GM18502 (cell line): ENCODE data around the gene TNFRSF12A.
"Not testable (repeated sequence)": the region's sequence is repeated elsewhere in the genome, so short reads cannot be mapped to it uniquely, and the experiment has no call there.

Experiments
- ATAC-seq: cut with Tn5 transposase; IDR thresholded peaks from one replicate; pipeline ENCODE4 v1.9.1; 2021; ENCODE audit warnings: mild to moderate bottlenecking; ENCODE audit not compliant: unreplicated experiment, poor library complexity

The TNFRSF12A gene

DNA sequence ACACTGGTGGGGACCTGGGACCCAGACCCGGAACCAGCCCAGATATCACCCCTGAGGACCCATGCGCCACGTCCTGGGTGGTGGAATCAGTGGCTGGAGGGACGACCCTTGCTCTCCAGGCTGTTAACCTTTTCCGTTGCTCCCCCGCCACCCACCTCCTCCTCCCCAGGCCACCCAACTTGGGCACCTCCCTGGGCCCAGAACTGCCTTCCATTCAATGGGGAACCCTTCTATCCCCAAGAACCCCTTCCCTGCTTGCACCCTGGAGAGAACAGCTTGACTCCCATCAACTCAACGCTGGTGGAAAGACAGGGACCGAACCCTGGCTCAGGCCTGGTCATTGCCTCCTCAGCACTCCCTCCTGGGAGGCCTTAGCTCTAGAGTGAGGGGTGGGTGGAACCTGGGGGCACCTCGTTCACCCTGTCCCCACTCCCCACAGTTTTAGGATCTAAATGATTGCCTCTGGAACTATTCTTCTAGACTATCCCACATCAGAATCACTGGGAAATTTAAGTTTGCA lies 39.6 kb downstream of the TNFRSF12A start:
- no peak for ATAC-seq

DNA sequence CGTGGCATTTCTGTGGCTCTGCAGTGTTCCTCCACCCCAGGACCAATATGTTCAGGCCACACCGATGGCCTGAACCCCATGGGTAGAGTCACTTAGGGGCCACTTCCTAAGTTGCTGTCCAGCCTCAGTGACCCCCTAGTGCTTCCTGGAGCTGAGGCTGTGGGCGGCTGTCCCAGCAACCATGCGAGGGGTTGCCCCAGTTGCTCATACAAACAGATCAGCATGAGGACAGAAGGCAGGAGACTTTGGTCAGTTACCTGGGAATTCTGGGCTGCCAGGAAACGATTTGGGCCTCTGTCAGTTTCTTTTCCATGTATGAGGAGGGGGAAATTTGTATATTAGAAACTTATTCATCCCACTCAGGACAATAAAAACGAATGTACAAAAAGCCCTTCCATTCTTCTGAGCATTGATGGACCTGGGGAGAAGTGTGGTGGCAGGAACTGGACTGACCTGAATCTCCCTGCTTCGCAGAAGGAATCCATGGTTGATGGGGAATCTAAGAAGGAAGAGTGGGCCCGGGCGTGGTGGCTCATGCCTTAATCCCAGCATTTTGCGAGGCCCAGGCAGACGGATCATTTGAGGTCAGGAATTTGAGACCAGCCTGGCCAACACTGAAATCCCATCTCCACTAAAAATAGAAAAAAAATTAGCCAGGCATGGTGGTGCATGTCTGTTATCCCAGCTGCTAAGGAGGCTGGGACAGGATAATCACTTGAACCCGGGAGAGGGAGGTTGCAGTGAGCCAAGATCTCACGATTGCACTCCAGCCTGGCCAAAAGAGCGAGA lies 40.4 kb downstream of the TNFRSF12A start:
- ATAC-seq: no peak

DNA sequence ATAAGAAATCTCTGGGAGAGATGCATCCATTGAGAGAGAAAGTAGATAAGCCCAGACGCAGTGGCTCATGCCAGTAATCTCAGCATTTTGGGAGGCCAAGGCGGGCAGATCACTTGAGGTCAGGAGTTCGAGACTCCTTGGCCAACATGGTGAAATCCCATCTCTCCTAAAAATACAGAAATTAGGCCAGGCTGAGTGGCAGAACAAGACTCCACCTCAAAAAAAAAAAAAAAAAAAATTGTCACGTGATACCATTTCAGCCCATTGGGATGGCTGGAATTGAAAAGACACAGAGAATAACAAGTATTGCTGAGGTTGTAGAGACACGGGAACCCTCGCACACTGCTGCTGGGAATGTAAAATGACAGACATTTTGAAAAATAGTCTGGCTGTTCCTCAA lies 42.4 kb downstream of the TNFRSF12A start:
- no peak for ATAC-seq

DNA sequence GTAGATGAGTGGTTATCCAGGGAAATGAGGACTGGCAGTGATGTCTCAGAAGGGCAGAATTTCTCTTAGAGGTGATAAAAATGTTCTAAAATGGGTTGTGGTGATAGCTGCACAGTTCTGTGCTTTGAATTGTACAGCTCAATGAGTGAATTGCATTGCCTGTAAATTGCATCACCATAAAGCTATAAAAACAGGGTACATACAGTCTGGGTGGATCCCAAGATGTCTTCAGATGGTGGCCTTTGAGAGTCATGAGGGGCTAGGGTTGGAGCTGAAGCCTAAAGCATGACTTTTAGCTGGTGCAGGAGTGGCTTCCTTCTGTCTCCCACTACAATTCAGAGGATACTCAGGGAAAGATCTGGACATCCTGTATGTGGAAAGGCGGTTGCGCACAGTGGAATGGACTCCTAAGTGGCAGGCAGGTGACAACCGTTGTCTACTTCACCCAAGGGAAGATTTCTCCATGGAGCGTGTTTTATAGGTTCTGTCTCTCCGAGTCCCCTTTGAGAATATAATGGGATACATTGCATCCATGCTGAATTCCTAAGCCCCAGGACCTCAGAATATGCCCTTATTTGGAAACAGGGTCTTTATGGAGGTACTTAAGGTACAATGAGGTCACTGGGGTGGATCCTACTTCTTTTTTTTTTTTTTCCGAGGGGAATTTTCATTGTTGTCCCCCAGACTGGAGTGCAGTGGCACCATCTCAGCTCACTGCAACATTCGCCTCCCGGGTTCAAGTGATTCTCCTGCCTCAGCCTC lies 43.6 kb downstream of the TNFRSF12A start:
- ATAC-seq: no peak

DNA sequence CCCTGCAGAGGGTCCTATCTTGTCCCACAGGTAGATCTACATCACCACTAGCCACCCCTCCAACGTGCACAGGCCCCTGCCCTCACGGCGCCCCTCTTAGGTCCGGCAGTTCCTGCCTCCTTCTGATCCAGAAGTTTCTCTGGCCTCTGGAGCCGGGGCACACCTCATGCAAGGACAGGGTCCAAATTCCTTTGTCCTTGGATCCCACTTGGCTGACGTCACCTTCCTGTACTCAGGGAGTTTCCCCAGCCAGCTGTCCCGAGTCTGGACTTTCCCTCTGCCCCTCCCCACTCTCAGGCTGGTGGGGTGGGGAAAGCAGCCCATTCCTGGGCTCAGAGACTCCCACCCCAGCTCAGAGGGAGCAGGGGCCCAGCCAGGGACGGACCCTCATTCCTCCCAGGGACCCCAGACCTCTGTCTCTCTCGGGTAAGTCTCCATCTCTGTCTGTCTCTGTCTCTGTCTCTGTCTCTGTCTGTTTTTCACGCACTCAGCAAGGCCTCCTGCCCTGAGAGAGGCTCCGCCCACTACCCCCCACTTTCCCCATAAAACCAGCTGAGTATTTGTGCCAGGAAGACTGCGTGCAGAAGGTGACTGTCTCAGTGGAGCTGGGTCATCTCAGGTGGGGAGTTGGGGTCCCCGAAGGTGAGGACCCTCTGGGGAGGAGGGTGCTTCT lies 45.0 kb downstream of the TNFRSF12A start, which contains the start of gene IL32:
Gene IL32, plus strand, starts transcription at position 572 of the 673 bp plus-strand sequence. CDS start 172 bp downstream, outside the sequence.
- ATAC-seq: no peak

DNA sequence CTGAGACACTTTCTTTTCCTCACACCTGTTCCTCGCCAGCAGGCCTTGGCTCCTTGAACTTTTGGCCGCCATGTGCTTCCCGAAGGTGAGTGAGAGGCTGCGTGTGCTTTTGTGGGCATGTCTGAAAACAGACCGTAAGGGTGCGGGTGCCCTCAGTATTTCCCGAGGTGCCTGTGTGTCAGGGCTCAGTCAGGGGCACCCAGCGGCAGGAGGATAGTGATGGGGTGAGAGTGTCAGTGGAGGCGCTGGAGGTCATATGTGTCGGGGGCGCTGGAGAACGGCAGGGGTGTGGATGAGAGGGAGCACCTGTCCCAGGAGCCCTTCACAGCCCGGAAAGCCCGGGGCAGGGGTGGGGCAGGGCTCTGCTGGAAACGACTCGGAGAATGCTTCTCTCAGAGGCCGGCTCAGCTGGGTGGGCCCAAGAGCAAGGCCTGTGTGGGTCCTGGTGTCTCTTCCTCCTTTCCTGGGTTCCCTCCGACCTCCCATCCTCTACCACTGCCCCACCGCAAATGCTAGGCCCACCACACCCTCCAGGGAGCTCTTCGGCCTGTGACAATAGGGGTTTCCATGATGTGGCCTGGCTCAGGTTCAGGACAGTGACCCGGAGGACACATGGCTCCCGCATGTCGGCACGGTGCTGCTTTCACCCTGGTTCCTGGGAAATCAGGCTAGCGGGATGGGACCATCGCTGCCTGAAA lies 45.7 kb downstream of the TNFRSF12A start:
- no peak for ATAC-seq

DNA sequence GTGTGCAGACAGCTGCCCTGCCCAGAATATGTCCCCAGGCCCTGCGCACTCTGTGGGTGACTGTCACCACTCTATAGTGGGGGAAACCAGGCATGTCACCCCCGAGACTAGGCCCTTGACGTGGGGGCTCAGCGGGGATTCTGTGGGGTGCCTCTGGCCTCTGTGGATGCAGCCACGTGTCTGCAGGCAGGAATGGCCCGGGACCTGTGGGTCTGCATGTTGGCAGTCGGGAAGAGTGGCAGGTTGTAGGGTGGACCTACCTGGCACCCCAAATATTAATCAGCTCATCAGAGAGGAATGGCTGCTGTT lies 46.2 kb downstream of the TNFRSF12A start:
- no peak for ATAC-seq

DNA sequence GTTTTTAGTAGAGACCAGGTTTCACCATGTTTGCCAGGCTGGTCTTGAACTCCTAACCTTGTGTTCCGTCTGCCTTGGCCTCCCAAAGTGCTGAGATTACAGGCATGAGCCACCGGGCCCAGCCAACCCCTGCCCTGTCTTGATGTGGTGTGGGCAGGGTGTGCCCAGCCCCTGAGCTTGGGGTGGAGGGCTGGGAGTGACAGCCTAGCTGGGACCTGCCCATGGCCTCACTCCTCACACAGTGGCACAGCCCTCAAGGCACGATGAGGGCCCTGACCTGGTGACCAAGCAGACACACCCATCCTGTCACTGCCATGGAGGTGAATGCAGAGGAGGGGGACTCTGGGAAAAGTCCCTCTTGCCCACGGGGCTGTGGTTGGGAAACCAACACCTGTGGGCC lies 48.3 kb downstream of the TNFRSF12A start:
- ATAC-seq: no peak

DNA sequence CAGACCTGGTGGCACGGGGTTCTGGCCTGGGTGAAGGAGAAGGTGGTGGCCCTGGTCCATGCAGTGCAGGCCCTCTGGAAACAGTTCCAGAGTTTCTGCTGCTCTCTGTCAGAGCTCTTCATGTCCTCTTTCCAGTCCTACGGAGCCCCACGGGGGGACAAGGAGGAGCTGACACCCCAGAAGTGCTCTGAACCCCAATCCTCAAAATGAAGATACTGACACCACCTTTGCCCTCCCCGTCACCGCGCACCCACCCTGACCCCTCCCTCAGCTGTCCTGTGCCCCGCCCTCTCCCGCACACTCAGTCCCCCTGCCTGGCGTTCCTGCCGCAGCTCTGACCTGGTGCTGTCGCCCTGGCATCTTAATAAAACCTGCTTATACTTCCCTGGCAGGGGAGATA lies 49.0 kb downstream of the TNFRSF12A start:
- ATAC-seq: not testable (repeated sequence)

DNA sequence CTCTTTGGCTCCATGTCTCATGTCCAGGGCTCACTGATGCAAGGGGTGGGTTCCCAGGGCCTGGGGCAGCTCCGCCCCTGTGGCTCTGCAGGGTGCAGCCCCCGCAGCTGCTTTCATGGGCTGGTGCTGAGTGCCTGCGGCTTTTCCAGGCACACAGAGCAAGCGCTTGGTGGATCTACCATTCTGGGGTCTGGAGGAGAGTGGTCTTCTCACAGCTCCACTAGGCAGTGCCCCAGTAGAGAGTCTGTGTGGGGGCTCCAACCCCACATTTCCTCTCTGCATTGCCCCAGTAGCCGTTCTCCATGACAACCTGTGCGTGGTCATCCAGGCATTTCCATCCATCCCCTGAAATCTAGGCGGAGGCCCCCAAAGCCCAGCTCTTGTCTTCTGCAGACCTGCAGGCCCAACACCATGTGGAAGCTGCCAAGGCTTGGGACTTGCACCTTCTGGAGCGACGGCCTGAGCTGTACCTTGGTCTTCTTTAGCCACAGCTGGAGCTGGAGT lies 50.5 kb downstream of the TNFRSF12A start:
- ATAC-seq: no peak

DNA sequence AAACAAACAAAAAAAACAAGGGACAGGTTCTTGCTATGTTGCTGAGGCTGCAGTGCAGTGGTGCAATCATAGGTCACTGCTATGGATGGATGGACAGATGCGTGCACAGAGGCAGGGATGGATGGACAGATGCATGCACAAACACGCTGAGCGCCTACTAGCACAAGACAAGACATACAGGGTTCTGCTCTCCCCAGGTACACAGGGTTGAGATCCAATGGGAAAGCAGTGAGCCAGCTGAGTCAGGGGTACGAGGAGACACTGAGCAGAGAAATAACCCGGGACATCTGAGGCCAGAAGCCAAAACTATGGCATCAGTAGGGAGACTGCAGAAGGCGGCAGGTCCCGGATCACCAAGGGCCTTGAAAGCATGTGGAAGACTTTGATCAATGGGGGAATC lies 51.5 kb downstream of the TNFRSF12A start:
- ATAC-seq: no peak
